Mesenchymal stem cell (in vitro differentiated cells and primary cell): ENCODE results near the gene MYH9.

ENCODE experiments used
- DNase-seq: peaks from one replicate; pipeline ENCODE4 v3.0.0-alpha.2; 2013
- H2AFZ ChIP-seq: one replicate; pipeline ENCODE4 v1.6.1; 2013; ENCODE audit warnings: low read depth, mild to moderate bottlenecking, control low read depth, inconsistent platforms, low read length, moderate library complexity
- H2AK5ac ChIP-seq: 2 replicates; pipeline ENCODE4 v1.6.1; 2013; ENCODE audit warnings: low read length, moderate library complexity, mild to moderate bottlenecking, inconsistent platforms; ENCODE audit not compliant: severe bottlenecking
- H2BK120ac ChIP-seq: one replicate; pipeline ENCODE4 v1.6.1; 2013; ENCODE audit warnings: low read depth, mild to moderate bottlenecking, inconsistent platforms, low read length, moderate library complexity
- H2BK12ac ChIP-seq, 2 experiments: one replicate each; pipeline ENCODE4 v1.6.1; 2013; ENCODE audit warnings: inconsistent platforms in 2 of 2, low read length in 2 of 2, mild to moderate bottlenecking in 2 of 2, moderate library complexity in 2 of 2, control low read depth in 1 of 2
- H2BK15ac ChIP-seq: one replicate; pipeline ENCODE4 v1.6.1; 2013; ENCODE audit warnings: mild to moderate bottlenecking, low read depth, inconsistent platforms; ENCODE audit not compliant: poor library complexity, severe bottlenecking
- H2BK5ac ChIP-seq: 2 replicates; pipeline ENCODE4 v1.6.1; 2013; ENCODE audit warnings: low read depth, mild to moderate bottlenecking, low read length, control low read depth, inconsistent platforms; ENCODE audit not compliant: poor library complexity, severe bottlenecking
- H3K14ac ChIP-seq, 2 experiments: one replicate each; pipeline ENCODE4 v1.6.1; 2013; ENCODE audit warnings: inconsistent platforms in 2 of 2, low read length in 2 of 2, control low read depth in 1 of 2, mild to moderate bottlenecking in 1 of 2, moderate library complexity in 1 of 2
- H3K18ac ChIP-seq, 2 experiments: one replicate each; pipeline ENCODE4 v1.6.1; 2013; ENCODE audit warnings: inconsistent platforms in 2 of 2, low read length in 2 of 2, control low read depth in 1 of 2, low read depth in 1 of 2, mild to moderate bottlenecking in 1 of 2
- H3K23ac ChIP-seq, 2 experiments: one replicate each; pipeline ENCODE4 v1.6.1; 2013; ENCODE audit warnings: inconsistent platforms in 2 of 2, low read length in 2 of 2, mild to moderate bottlenecking in 2 of 2, moderate library complexity in 2 of 2, control low read depth in 1 of 2
- H3K27ac ChIP-seq: 2 replicates; pipeline ENCODE4 v1.5.1; 2013; ENCODE audit warnings: mild to moderate bottlenecking, moderate library complexity, low read length, control low read depth, inconsistent platforms; ENCODE audit not compliant: poor library complexity, severe bottlenecking
- H3K27me3 ChIP-seq, 2 experiments: 2 replicates each; pipeline versions ENCODE4 v1.6.1 to v1.7.0; 2013; ENCODE audit warnings: low read length in 2 of 2, mild to moderate bottlenecking in 2 of 2, moderate library complexity in 2 of 2, control low read depth in 1 of 2, inconsistent platforms in 1 of 2; ENCODE audit not compliant: control insufficient read depth in 1 of 2, insufficient read depth in 1 of 2
- H3K36me3 ChIP-seq, 2 experiments: 2 replicates each; pipeline versions ENCODE4 v1.6.1 to v1.7.0; 2013; ENCODE audit warnings: low read length in 2 of 2, control low read depth in 1 of 2, inconsistent platforms in 1 of 2, low read depth in 1 of 2, mild to moderate bottlenecking in 1 of 2; ENCODE audit not compliant: insufficient read depth in 2 of 2, control insufficient read depth in 1 of 2
- H3K4ac ChIP-seq, 2 experiments: one replicate each; pipeline ENCODE4 v1.6.1; 2013; ENCODE audit warnings: inconsistent platforms in 2 of 2, low read length in 2 of 2, mild to moderate bottlenecking in 2 of 2, moderate library complexity in 2 of 2, control low read depth in 1 of 2, low read depth in 1 of 2
- H3K4me1 ChIP-seq: 2 replicates; pipeline ENCODE4 v1.6.1; 2013; ENCODE audit warnings: low read depth, low read length, control low read depth; ENCODE audit not compliant: control insufficient read depth, insufficient read depth
- H3K4me2 ChIP-seq: 2 replicates; pipeline ENCODE4 v1.6.1; 2013; ENCODE audit warnings: low read length, mild to moderate bottlenecking, inconsistent platforms; ENCODE audit not compliant: poor library complexity, severe bottlenecking
- H3K4me3 ChIP-seq, 2 experiments: 2 replicates each; pipeline versions ENCODE4 v1.5.1 to v1.7.0; 2013; ENCODE audit warnings: low read length in 2 of 2, mild to moderate bottlenecking in 2 of 2, control low read depth in 1 of 2, low read depth in 1 of 2; ENCODE audit not compliant: insufficient read depth in 1 of 2
- H3K79me1 ChIP-seq: replicated peaks from 2 replicates; pipeline ENCODE4 v1.6.1; 2013; ENCODE audit warnings: mild to moderate bottlenecking, control low read depth, low read length, inconsistent platforms; ENCODE audit not compliant: poor library complexity, severe bottlenecking
- H3K9ac ChIP-seq: 2 replicates; pipeline ENCODE4 v1.7.0; 2013; ENCODE audit warnings: mild to moderate bottlenecking, low read length, moderate library complexity
- H3K9me3 ChIP-seq: 2 replicates; pipeline ENCODE4 v1.7.0; 2013; ENCODE audit warnings: mild to moderate bottlenecking, low read length; ENCODE audit not compliant: control insufficient read depth
- H4K8ac ChIP-seq: one replicate; pipeline ENCODE4 v1.6.1; 2013; ENCODE audit warnings: inconsistent platforms, mild to moderate bottlenecking, low read length, moderate library complexity
- H4K91ac ChIP-seq: one replicate; pipeline ENCODE4 v1.6.1; 2013; ENCODE audit warnings: mild to moderate bottlenecking, low read length, inconsistent platforms
- WGBS: methylation state at CpG from one replicate; pipeline ENCODE4 v1.1.7; 2013; ENCODE audit warnings: mixed read lengths; 5-methylcytosine and 5-hydroxymethylcytosine counted together

The MYH9 gene

DNA sequence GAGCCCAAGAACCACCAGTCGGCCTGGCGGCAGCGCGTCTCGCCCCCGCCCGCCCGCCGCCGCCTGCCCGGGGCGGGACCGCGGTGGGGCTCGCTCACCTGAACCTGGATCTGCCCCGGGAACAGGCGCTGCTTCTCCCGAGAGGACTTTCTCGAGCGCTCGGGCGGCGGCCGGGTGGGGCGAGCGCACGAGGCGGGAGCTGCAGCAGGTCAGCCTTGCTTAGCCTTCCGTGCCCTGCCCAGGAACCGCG is 133 bp downstream of the MYH9 start:
- H3K36me3 ChIP-seq = peaks cover 8 to 25% of the 10 kb centered on the region in 2 experiments
- H3K27me3 ChIP-seq = no peaks in the 10 kb centered on the region
- peak overlapping the region; percentile 87 to 98 for H3K18ac ChIP-seq
- peak overlapping the region in 1 of 2 experiments; percentile 64 for H2BK12ac ChIP-seq
- no peaks in the 10 kb centered on the region for H3K79me1 ChIP-seq
- no peak overlapping the region for H2AK5ac ChIP-seq
- peak overlapping the region; percentile 74 to 93 for H3K4me3 ChIP-seq
- peak overlapping the region; percentile 89 for H3K9ac ChIP-seq
- H3K4me2 ChIP-seq = peak overlapping the region; percentile 42
- peak overlapping the region; percentile 93 for H2BK5ac ChIP-seq
- H3K4me1 ChIP-seq = peaks cover 9% of the 10 kb centered on the region
- H3K9me3 ChIP-seq = no peaks in the 10 kb centered on the region
- H4K91ac ChIP-seq = peak overlapping the region; percentile 97
- H3K27ac ChIP-seq = peak overlapping the region; percentile 70
- 0% methylated on average over 13 of the region's 31 CpGs for WGBS
- H2BK120ac ChIP-seq = peak overlapping the region; percentile 98
- H2BK15ac ChIP-seq = peak overlapping the region; percentile 69
- peak overlapping the region; percentile 54 for H4K8ac ChIP-seq
- no peak overlapping the region for H2AFZ ChIP-seq
- peak overlapping the region; percentile 79 to 99 for H3K23ac ChIP-seq
- DNase-seq = no peak
- H3K14ac ChIP-seq = peak overlapping the region; percentile 95 to 97
- H3K4ac ChIP-seq = peak overlapping the region; percentile 99

- WGBS = under 1% methylated on average over 61 of the region's 91 CpGs
- H2BK15ac ChIP-seq = peak overlapping the region; percentile 83
Measured at GRCh38 chr22:36386900-36387708, 663 bp downstream of the MYH9 start.

GRCh38 chr22:36386351-36386899 is 1.3 kb downstream of the MYH9 start:
- Histone ChIP-seq H2BK120ac (peak overlapping the region; percentile 98), H3K23ac (peak overlapping the region; percentile 83 to 100), H3K9me3 (no peaks in the 10 kb centered on the region), H3K27ac (peak overlapping the region; percentile 97), H4K8ac (no peak overlapping the region), H2BK15ac (no peak overlapping the region), H4K91ac (peak overlapping the region; percentile 97), H2BK12ac (peak overlapping the region; percentile 63 to 65), H3K14ac (peak overlapping the region in 1 of 2 experiments; percentile 98), H3K4me2 (peak overlapping the region; percentile 78), H2AK5ac (no peak overlapping the region), H3K36me3 (peaks cover 13 to 28% of the 10 kb centered on the region in 2 experiments), H3K27me3 (no peaks in the 10 kb centered on the region), H3K79me1 (no peaks in the 10 kb centered on the region), H3K9ac (peak overlapping the region; percentile 89), H3K4me1 (peaks cover 9% of the 10 kb centered on the region), H2BK5ac (peak overlapping the region; percentile 93), H3K4ac (peak overlapping the region; percentile 99), H3K18ac (peak overlapping the region; percentile 87 to 98), H3K4me3 (peak overlapping the region; percentile 74 to 93), H2AFZ (no peak overlapping the region)
- DNase-seq = peak; percentile 55
- 0% methylated on average over 18 of the region's 18 CpGs for WGBS

More at GRCh38 chr22:36386900-36387708, 663 bp downstream of the MYH9 start:
- H3K4me3 ChIP-seq = peak overlapping the region; percentile 74 to 93
- peak overlapping the region; percentile 93 for H2BK5ac ChIP-seq
- peak overlapping the region; percentile 89 for H3K9ac ChIP-seq
- H3K27me3 ChIP-seq = no peaks in the 10 kb centered on the region
- H4K91ac ChIP-seq = peak overlapping the region; percentile 97
- no peak for DNase-seq
- H3K27ac ChIP-seq = peak overlapping the region; percentile 97
- peak overlapping the region; percentile 63 to 65 for H2BK12ac ChIP-seq
- peak overlapping the region; percentile 97 to 98 for H3K14ac ChIP-seq
- H3K36me3 ChIP-seq = peaks cover 8 to 28% of the 10 kb centered on the region in 2 experiments
- H3K4ac ChIP-seq = peak overlapping the region; percentile 99
- peak overlapping the region; percentile 87 to 98 for H3K18ac ChIP-seq
- H3K23ac ChIP-seq = peak overlapping the region; percentile 99 to 100
- no peak overlapping the region for H2AK5ac ChIP-seq
- no peak overlapping the region for H2AFZ ChIP-seq
- H3K4me1 ChIP-seq = peaks cover 9% of the 10 kb centered on the region
- peak overlapping the region; percentile 98 for H2BK120ac ChIP-seq
- peak overlapping the region; percentile 78 for H3K4me2 ChIP-seq
- H3K9me3 ChIP-seq = no peaks in the 10 kb centered on the region
- H3K79me1 ChIP-seq = no peaks in the 10 kb centered on the region
- H4K8ac ChIP-seq = peak overlapping the region; percentile 55
